K562 (cell line): ENCODE results near the gene TGFB1I1. TPM values are rescaled to one million over a fixed set of nuclear protein-coding genes. Genes with fewer than 3 reads are reported as not detected.

Source experiments
- ATAC-seq: fragments of 200-7000 bp; cut with Tn5 transposase; 3 replicates; pipeline ENCODE4 v1.9.1; 2020; ENCODE audit warnings: moderate library complexity
- BruUV-seq: library from RNA; stranded (reverse); fragments of 400-500 nt; replicated peaks from 2 replicates; lab custom pipeline; 2021; lab: Mats Ljungman, UMichigan
- CTCF ChIA-PET: fragments of 300-600 bp; formaldehyde crosslinking; extraction: SDS; loops from one replicate; lab custom pipeline; 2021; ENCODE audit warnings: low intra/inter-chr PET ratio; lab: Yijun Ruan, JAX
- POLR2A ChIA-PET: fragments of 300-600, 350-650 bp; sonication (Branson Sonifier 250); formaldehyde crosslinking; extraction: SDS; loops from one replicate; lab custom pipeline; 2021; ENCODE audit warnings: antibody characterized with exemption, inconsistent platforms; lab: Yijun Ruan, JAX
- DNase-seq, 4 experiments: peaks; one replicate each; pipeline versions ENCODE4 v3.0.0 to v3.0.0-alpha.2; 2011 to 2018; ENCODE audit warnings: low spot score in 3 of 4, mixed read lengths in 3 of 4; ENCODE audit errors: extremely low read depth in 1 of 4
- FAIRE-seq: peaks from 2 replicates; lab custom pipeline; 2011; peaks lifted over from hg19 to GRCh38; lab: Jason Lieb, UNC
- H2AFZ ChIP-seq: 2 replicates; pipeline ENCODE4 v1.6.0; 2011; ENCODE audit warnings: low read depth, low read length, control low read depth, inconsistent platforms
- H3K27ac ChIP-seq: fragments of 200-600 bp; 3 replicates; pipeline ENCODE4 v1.8.0; 2011; ENCODE audit warnings: low read depth, mild to moderate bottlenecking, control low read depth, inconsistent platforms, low read length, moderate library complexity, mixed read lengths; ENCODE audit errors: extremely low read depth
- H3K27me3 ChIP-seq, 2 experiments: fragments of 300-600 bp in 1 of 2; 2 replicates in 1 of 2; 3 replicates in 1 of 2; pipeline versions ENCODE4 v1.6.0 to v1.8.0; 2011; ENCODE audit warnings: inconsistent platforms in 2 of 2, low read length in 2 of 2, mild to moderate bottlenecking in 1 of 2, mixed read lengths in 1 of 2, moderate library complexity in 1 of 2; ENCODE audit not compliant: control insufficient read depth in 2 of 2, insufficient read depth in 2 of 2
- H3K36me3 ChIP-seq: fragments of 300-600 bp; 3 replicates; pipeline ENCODE4 v1.8.0; 2011; ENCODE audit warnings: mild to moderate bottlenecking, low read length, inconsistent platforms; ENCODE audit not compliant: control insufficient read depth, insufficient read depth
- H3K4me1 ChIP-seq, 2 experiments: fragments of 200-600 bp in 1 of 2; replicated peaks in 1 of 2; 2 replicates in 1 of 2; 3 replicates in 1 of 2; pipeline versions ENCODE4 v1.5.1 to v1.8.0; 2011; ENCODE audit warnings: inconsistent platforms in 2 of 2, low read length in 2 of 2, mild to moderate bottlenecking in 1 of 2, mixed read lengths in 1 of 2, moderate library complexity in 1 of 2; ENCODE audit not compliant: control insufficient read depth in 2 of 2, insufficient read depth in 2 of 2
- H3K4me2 ChIP-seq: 2 replicates; pipeline ENCODE4 v1.6.1; 2011; ENCODE audit warnings: low read length, control low read depth, inconsistent platforms, mixed read lengths; ENCODE audit not compliant: insufficient read depth
- H3K4me3 ChIP-seq: fragments of 200-600 bp; sonication (generic), shearing (Covaris generic); 2 replicates; pipeline ENCODE4 v1.5.1; 2016; ENCODE audit warnings: control low read depth, inconsistent platforms
- H3K79me2 ChIP-seq: fragments of 200-600 bp; 3 replicates; pipeline ENCODE4 v1.8.0; 2011; ENCODE audit warnings: low read length, inconsistent platforms; ENCODE audit not compliant: control insufficient read depth, insufficient read depth
- H3K9ac ChIP-seq, 2 experiments: 2 replicates each; pipeline versions ENCODE4 v1.6.0 to v1.6.1; 2011; ENCODE audit warnings: low read depth in 2 of 2, low read length in 2 of 2, control low read depth in 1 of 2, inconsistent platforms in 1 of 2, mild to moderate bottlenecking in 1 of 2, mixed read lengths in 1 of 2; ENCODE audit not compliant: insufficient read depth in 1 of 2
- H3K9me1 ChIP-seq: one replicate; pipeline ENCODE4 v1.6.0; 2011; ENCODE audit warnings: inconsistent platforms, mild to moderate bottlenecking, low read length, moderate library complexity; ENCODE audit not compliant: control insufficient read depth, insufficient read depth
- H3K9me3 ChIP-seq: replicated peaks from 2 replicates; pipeline ENCODE4 v1.5.1; 2011; ENCODE audit warnings: low read depth, low read length, inconsistent platforms; ENCODE audit not compliant: control insufficient read depth, insufficient read depth
- H4K20me1 ChIP-seq: replicated peaks from 2 replicates; pipeline ENCODE4 v1.6.1; 2011; ENCODE audit warnings: low read length, inconsistent platforms, mixed read lengths; ENCODE audit not compliant: control insufficient read depth, insufficient read depth
- BRD4 ChIP-seq: fragments of 200-600 bp; sonication (generic); IDR thresholded peaks from 2 replicates; pipeline ENCODE4 v1.6.1; 2017; ENCODE audit warnings: inconsistent platforms
- CBX1 ChIP-seq: sonication (generic); IDR thresholded peaks from 2 replicates; pipeline ENCODE4 v1.6.1; 2016; ENCODE audit warnings: antibody characterized with exemption, low read depth, mild to moderate bottlenecking
- CC2D1A ChIP-seq: fragments of 450-650 bp; IDR thresholded peaks from 2 replicates; pipeline ENCODE4 v1.6.1; 2017; ENCODE audit warnings: mild to moderate bottlenecking
- CCNT2 ChIP-seq: IDR thresholded peaks from 2 replicates; pipeline ENCODE4 v1.6.1; 2011; ENCODE audit warnings: borderline replicate concordance, low read depth, mild to moderate bottlenecking, moderate library complexity, mixed read lengths, low read length; ENCODE audit not compliant: insufficient read length; ENCODE audit errors: extremely low read depth
- CHD1 ChIP-seq: fragments of 200-600 bp; sonication (generic); IDR thresholded peaks from one replicate; pipeline ENCODE4 v1.6.1; 2012; ENCODE audit warnings: mild to moderate bottlenecking, moderate library complexity, low read length, inconsistent platforms
- GABPA ChIP-seq: fragments of 200-800 bp; sonication (Bioruptor generic); conservative IDR thresholded peaks from 2 replicates; pipeline ENCODE4 v1.6.1; 2016; ENCODE audit warnings: low read depth, missing genetic modification characterization, missing compliant biosample characterization
- HOXB6 ChIP-seq: fragments of 250-450 bp; sonication (Bioruptor Pico); IDR thresholded peaks from 2 replicates; pipeline ENCODE4 v1.5.1; 2022; ENCODE audit warnings: mild to moderate bottlenecking, borderline replicate concordance
- ILF3 ChIP-seq: fragments of 450-650 bp; IDR thresholded peaks from 2 replicates; pipeline ENCODE4 v1.6.1; 2018; ENCODE audit warnings: antibody characterized with exemption, mild to moderate bottlenecking, moderate library complexity, borderline replicate concordance
- KLF10 ChIP-seq: fragments of 250-450 bp; sonication (Bioruptor Pico); IDR thresholded peaks from 2 replicates; pipeline ENCODE4 v1.6.1; 2021; ENCODE audit warnings: matching md5 sums
- NFATC3 ChIP-seq: fragments of 450-650 bp; IDR thresholded peaks from 2 replicates; pipeline ENCODE4 v1.6.1; 2017; ENCODE audit warnings: mild to moderate bottlenecking
- PTTG1 ChIP-seq: fragments of 450-650 bp; IDR thresholded peaks from 2 replicates; pipeline ENCODE4 v1.6.1; 2016; ENCODE audit warnings: low read depth, mild to moderate bottlenecking, missing genetic modification characterization, missing compliant biosample characterization
- SREBF2 ChIP-seq: sonication (generic); formaldehyde crosslinking; IDR thresholded peaks from 2 replicates; pipeline ENCODE4 v1.4.0; 2020; ENCODE audit warnings: mild to moderate bottlenecking, missing genetic modification reagents
- ZBTB7A ChIP-seq: IDR thresholded peaks from 2 replicates; pipeline ENCODE4 v1.6.1; 2011; ENCODE audit warnings: low read depth, mild to moderate bottlenecking, low read length, moderate library complexity, borderline replicate concordance; ENCODE audit not compliant: control insufficient read depth
- ZNF347 ChIP-seq: fragments of 450-650 bp; formaldehyde crosslinking; IDR thresholded peaks from 2 replicates; pipeline ENCODE4 v1.4.0; 2020; ENCODE audit warnings: low read depth, mild to moderate bottlenecking, moderate library complexity
- ZNF561 ChIP-seq: fragments of 450-650 bp; formaldehyde crosslinking; conservative IDR thresholded peaks from 2 replicates; pipeline ENCODE4 v1.4.0; 2020; ENCODE audit warnings: mild to moderate bottlenecking, moderate library complexity
- ZNF695 ChIP-seq: fragments of 450-650 bp; formaldehyde crosslinking; IDR thresholded peaks from 2 replicates; pipeline ENCODE4 v1.4.0; 2020; ENCODE audit warnings: mild to moderate bottlenecking, moderate library complexity
- WGBS: fragments of 100-300 bp; shearing (Covaris generic); methylation state at CpG from one replicate; pipeline ENCODE4 v1.1.6; 2016; ENCODE audit warnings: low coverage, mixed read lengths; ENCODE audit not compliant: insufficient coverage; ENCODE audit errors: missing lambda C conversion rate; 5-methylcytosine and 5-hydroxymethylcytosine counted together
- in situ Hi-C: fragments of 300-500 bp; cut with MboI; formaldehyde crosslinking; loops from 4 replicates; pipeline ENCODE4 v1.15.0; 2018; ENCODE audit warnings: inconsistent platforms, mixed read lengths
- intact Hi-C: fragments of 100-400 bp; cut with micrococcal nuclease; formaldehyde crosslinking; loops from 2 replicates; pipeline ENCODE4 v1.14.2; 2022
- polyA plus RNA-seq, 8 experiments: library from polyadenylated mRNA; depleted of rRNA in 4 of 8; stranded (reverse) in 5 of 8; unstranded in 3 of 8; fragments of >200 nt; fragmentation: Nextera tagmentation in 2 of 8; fragmentation: Illumina TruSeq in 1 of 8; extraction: Ambion mirVana in 2 of 8; extraction: Trizol in 1 of 8; gene quantifications; 2 replicates each; pipeline versions ENCODE4 v1.2.1 to v1.2.3, GENCODE V29; 2011 to 2014; ENCODE audit warnings: inconsistent platforms in 1 of 8, missing spikeins in 1 of 8
- total RNA-seq, 7 experiments: library from RNA; depleted of rRNA in 6 of 7; stranded (reverse); fragments of >200 nt in 6 of 7; fragmentation: Illumina TruSeq in 2 of 7; extraction: Trizol in 2 of 7; gene quantifications; 2 replicates each; pipeline versions ENCODE4 v1.2.1 to v1.2.3, GENCODE V29; 2011 to 2021; ENCODE audit warnings: low replicate concordance in 1 of 7
- TF ChIP-seq, protein P1 (sequence below): IDR thresholded peaks from 2 replicates; pipeline ENCODE4 v1.6.1; 2012; ENCODE audit warnings: low read depth, low read length, improper control_type of control experiment, borderline replicate concordance
- TF ChIP-seq, protein P2 (sequence below): fragments of 450-650 bp; IDR thresholded peaks from 2 replicates; pipeline ENCODE4 v1.6.1; 2017; ENCODE audit warnings: mild to moderate bottlenecking, moderate library complexity
- TF ChIP-seq, protein P3 (sequence below): fragments of 250-450 bp; sonication (Bioruptor Pico); IDR thresholded peaks from 2 replicates; pipeline ENCODE4 v1.8.0; 2021; ENCODE audit warnings: borderline replicate concordance, mild to moderate bottlenecking, moderate library complexity; ENCODE audit not compliant: poor library complexity, severe bottlenecking

TGFB1I1 gene
- total and polyA plus RNA-seq, 9 of the 15 experiments (the other 6 are each of a cell fraction or from before 2014, with no cell fraction given), result 0.04 to 0.91 (median 0.19) TPM

DNA sequence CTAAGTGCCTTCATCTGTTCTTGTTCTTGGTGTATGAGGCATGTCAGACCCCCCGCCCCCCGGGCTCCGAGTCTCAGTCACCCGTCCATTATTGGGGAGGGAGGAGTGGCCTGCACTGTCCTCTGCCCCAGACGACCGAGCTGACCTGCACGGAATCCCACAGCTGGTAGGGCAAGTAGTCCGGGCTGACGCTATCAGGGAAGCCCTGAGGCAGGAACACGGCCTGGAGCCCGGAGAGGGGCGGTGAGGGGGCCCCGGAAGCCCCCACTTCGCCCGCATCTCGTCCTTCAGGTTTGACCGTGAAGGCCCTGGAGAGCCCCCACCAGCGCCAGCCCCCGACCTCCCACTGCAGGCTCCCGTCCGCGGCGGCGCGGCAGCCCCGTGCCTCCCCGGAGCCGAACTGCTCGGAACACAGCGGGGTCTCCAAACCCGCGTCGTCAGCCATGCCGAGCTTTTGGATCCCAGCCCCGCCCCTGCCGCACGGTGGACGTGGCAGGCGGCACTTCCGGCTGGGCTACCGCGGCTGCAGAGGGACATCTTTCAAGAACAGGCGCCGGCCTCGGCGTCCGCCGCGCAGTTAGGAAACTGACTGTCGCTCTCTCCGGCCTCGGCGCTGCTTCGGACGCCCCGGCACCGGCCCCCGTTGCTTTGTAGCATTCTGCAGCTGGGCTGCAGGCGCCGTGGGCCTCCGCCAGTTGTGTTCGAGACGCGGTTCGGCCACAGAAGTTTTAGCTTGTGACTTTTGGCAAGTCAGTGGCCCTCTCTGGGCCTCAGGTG lies 36.2 kb downstream of the TGFB1I1 start, which contains the start of gene RUSF1:
RUSF1 (minus strand) TSS at position 463 of the 777 bp plus-strand sequence; CDS start at position 445, 18 bp downstream.
- Histone ChIP-seq H2AFZ (peak within 1 kb of the TSS; percentile 71), H4K20me1 (no peaks in the 10 kb centered on the region), H3K27me3 (no peaks in the 10 kb centered on the region), H3K4me2 (peak within 1 kb of the TSS; percentile 89), H3K9me1 (no peaks in the 10 kb centered on the region), H3K4me1 (peaks cover 10 to 24% of the 10 kb centered on the region in 2 experiments; a peak in 4 of 5 replicates), H3K9me3 (peaks cover 5% of the 10 kb centered on the region; the same call in 1 of the 2 replicates), H3K27ac (peak within 1 kb of the TSS; percentile 92), H3K79me2 (peaks cover 35% of the 10 kb centered on the region), H3K36me3 (peaks cover 27% of the 10 kb centered on the region), H3K4me3 (peak within 1 kb of the TSS; percentile 79), H3K9ac (peak within 1 kb of the TSS; percentile 97 to 100)
- WGBS, result 1% methylated on average over 61 of the region's 65 CpGs
- BruUV-seq, result TSS peak; percentile 59
- FAIRE-seq, result peak; percentile 26
- peak; percentile 84 to 94 (median 86) for DNase-seq
- in situ Hi-C loops, result no loop called here
- ChIA-PET POLR2A (interaction anchor here (0.5 to 3.9 kb wide), 24 partner anchors 9 to 545 kb away, joined by 3 to 29 read pairs (median 4); partner anchors contain the start of genes AHSP, ARMC5 and ZNF267), CTCF (no interaction called here)
- peak; percentile 90 for ATAC-seq
- intact Hi-C loops, result loop anchor here (5.0 kb wide), 1 partner anchor 51 kb away; the partner anchor contains the start of gene ARMC5
- peak; percentile 84 for TF ChIP-seq CBX1
- TF ChIP-seq, protein P1, sequence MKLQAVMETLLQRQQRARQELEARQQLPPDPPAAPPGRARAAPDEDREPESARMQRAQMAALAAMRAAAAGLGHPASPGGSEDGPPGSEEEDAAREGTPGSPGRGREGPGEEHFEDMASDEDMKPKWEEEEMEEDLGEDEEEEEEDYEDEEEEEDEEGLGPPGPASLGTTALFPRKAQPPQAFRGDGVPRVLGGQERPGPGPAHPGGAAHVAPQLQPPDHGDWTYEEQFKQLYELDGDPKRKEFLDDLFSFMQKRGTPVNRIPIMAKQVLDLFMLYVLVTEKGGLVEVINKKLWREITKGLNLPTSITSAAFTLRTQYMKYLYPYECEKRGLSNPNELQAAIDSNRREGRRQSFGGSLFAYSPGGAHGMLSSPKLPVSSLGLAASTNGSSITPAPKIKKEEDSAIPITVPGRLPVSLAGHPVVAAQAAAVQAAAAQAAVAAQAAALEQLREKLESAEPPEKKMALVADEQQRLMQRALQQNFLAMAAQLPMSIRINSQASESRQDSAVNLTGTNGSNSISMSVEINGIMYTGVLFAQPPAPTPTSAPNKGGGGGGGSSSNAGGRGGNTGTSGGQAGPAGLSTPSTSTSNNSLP, result no peak
- peak; percentile 65 for TF ChIP-seq CCNT2
- no peak for TF ChIP-seq NFATC3
- TF ChIP-seq ZNF561, result no peak
- TF ChIP-seq ZBTB7A, result peak; percentile 89
- no peak for TF ChIP-seq PTTG1 (tag)
- TF ChIP-seq, protein P2, sequence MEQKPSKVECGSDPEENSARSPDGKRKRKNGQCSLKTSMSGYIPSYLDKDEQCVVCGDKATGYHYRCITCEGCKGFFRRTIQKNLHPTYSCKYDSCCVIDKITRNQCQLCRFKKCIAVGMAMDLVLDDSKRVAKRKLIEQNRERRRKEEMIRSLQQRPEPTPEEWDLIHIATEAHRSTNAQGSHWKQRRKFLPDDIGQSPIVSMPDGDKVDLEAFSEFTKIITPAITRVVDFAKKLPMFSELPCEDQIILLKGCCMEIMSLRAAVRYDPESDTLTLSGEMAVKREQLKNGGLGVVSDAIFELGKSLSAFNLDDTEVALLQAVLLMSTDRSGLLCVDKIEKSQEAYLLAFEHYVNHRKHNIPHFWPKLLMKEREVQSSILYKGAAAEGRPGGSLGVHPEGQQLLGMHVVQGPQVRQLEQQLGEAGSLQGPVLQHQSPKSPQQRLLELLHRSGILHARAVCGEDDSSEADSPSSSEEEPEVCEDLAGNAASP, result no peak
- TF ChIP-seq CHD1, result peak; percentile 22
- no peak for TF ChIP-seq CC2D1A
- no peak for TF ChIP-seq ZNF347 (CRISPR knock-in tag)
- TF ChIP-seq GABPA, result peak; percentile 93
- 0 out of 2 replicates have a peak, but pooled peaks have one; percentile 67 for TF ChIP-seq SREBF2
- TF ChIP-seq ZNF695 (CRISPR knock-in tag), result no peak
- TF ChIP-seq, protein P3, sequence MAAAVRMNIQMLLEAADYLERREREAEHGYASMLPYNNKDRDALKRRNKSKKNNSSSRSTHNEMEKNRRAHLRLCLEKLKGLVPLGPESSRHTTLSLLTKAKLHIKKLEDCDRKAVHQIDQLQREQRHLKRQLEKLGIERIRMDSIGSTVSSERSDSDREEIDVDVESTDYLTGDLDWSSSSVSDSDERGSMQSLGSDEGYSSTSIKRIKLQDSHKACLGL, result no peak
- TF ChIP-seq KLF10, result no peak
- no peak for TF ChIP-seq ILF3
- peak; percentile 81 for TF ChIP-seq BRD4
- no peak for TF ChIP-seq HOXB6
